Right atrium auricular region (tissue), 2 donors: Measurements from ENCODE around the gene EXOC1L. TPM values are rescaled to one million over a fixed set of nuclear protein-coding genes. Genes with fewer than 3 reads are reported as not detected.

Experiments used
- DNase-seq: peaks from one replicate; pipeline ENCODE4 v3.0.0-alpha.2; 2019; ENCODE audit warnings: low spot score
- H3K27ac ChIP-seq, 2 donors: fragments of 200-600 bp; sonication (generic); 1 replicate in 1 of 2; 2 replicates in 1 of 2; pipeline ENCODE4 v1.5.1; 2016 to 2019
- H3K27me3 ChIP-seq, 2 donors: fragments of 200-600 bp; sonication (generic); one replicate each; pipeline versions ENCODE4 v1.5.1 to v1.6.0; 2017 to 2019
- H3K36me3 ChIP-seq: fragments of 200-600 bp; sonication (generic); one replicate; pipeline ENCODE4 v1.5.1; 2016
- H3K4me1 ChIP-seq, 2 donors: fragments of 200-600 bp; sonication (generic); one replicate each; pipeline versions ENCODE4 v1.5.1 to v1.6.0; 2017 to 2019
- H3K4me3 ChIP-seq, 2 donors: fragments of 200-600 bp; sonication (generic); 1 replicate in 1 of 2; 2 replicates in 1 of 2; pipeline ENCODE4 v1.5.1; 2017 to 2019; ENCODE audit warnings: mild to moderate bottlenecking in 1 of 2, moderate library complexity in 1 of 2
- H3K9me3 ChIP-seq, 2 donors: fragments of 200-600 bp; sonication (generic); one replicate each; pipeline ENCODE4 v1.5.1; 2019
- total RNA-seq, 2 donors: library from RNA; depleted of rRNA; stranded (reverse); fragments of >200 nt; gene quantifications; one replicate each; pipeline ENCODE4 v1.1.0, GENCODE V29; 2016
- TF ChIP-seq, protein P1 (sequence below), 2 donors: fragments of 200-600 bp; sonication (generic); IDR thresholded peaks; one replicate each; pipeline ENCODE4 v1.5.1; 2019; ENCODE audit warnings: antibody characterized with exemption in 2 of 2

Gene EXOC1L
- total RNA-seq, 2 donors from 2014 or later = not detected

DNA sequence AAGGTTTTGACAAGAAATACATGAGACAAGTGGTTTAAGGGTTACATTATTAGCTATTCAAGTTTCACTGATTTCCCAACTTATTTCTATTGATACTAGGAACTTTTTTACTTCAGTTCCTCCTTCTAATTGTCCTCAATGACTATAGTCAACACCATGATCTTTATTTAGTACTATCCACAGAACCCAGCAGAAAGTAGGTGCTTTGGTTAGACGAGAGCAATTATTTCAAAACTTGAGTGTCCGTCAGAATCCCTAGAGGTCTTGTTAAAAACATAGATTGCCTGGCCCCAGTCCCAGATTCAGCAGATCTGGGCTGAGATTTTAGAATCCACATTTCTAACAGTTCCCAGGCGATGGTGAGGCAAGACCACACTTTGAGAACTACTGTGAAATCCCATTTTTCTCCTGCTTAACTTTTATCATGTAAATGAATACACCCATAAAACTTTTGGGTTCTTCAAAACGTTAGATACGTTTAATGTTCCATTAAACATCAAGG is 51.8 kb downstream of the EXOC1L start:
- Histone ChIP-seq H3K4me1 (peaks cover 0 to 10% of the 10 kb centered on the region in 2 donors), H3K36me3 (peaks cover 37% of the 10 kb centered on the region), H3K4me3 (no peak overlapping the region), H3K9me3 (no peaks in the 10 kb centered on the region), H3K27ac (no peak overlapping the region), H3K27me3 (no peaks in the 10 kb centered on the region)
- no peak for DNase-seq
- TF ChIP-seq, protein P1, sequence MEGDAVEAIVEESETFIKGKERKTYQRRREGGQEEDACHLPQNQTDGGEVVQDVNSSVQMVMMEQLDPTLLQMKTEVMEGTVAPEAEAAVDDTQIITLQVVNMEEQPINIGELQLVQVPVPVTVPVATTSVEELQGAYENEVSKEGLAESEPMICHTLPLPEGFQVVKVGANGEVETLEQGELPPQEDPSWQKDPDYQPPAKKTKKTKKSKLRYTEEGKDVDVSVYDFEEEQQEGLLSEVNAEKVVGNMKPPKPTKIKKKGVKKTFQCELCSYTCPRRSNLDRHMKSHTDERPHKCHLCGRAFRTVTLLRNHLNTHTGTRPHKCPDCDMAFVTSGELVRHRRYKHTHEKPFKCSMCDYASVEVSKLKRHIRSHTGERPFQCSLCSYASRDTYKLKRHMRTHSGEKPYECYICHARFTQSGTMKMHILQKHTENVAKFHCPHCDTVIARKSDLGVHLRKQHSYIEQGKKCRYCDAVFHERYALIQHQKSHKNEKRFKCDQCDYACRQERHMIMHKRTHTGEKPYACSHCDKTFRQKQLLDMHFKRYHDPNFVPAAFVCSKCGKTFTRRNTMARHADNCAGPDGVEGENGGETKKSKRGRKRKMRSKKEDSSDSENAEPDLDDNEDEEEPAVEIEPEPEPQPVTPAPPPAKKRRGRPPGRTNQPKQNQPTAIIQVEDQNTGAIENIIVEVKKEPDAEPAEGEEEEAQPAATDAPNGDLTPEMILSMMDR (IDR thresholded peaks at IDR 0.05) = no peak

DNA sequence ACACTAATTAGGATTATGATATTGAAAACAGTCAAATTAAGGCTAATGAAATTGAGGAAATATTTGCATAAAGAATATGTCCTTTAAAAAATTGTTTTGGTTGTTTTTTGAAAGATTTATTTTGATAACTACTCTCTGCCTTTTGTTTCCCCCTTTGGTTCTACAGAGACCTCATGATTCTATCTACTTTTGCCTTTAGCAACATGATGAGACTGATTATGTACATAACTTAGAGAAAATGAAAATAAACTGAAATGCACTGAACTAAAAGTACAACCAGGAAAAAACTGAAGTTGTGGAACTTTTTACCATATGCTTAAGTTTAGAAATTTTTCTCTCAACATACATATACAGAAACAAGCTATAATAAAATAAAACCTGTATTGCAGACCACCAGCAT is 55.2 kb downstream of the EXOC1L start:
- H3K9me3 ChIP-seq = no peaks in the 10 kb centered on the region
- no peak for DNase-seq
- no peaks in the 10 kb centered on the region for H3K27me3 ChIP-seq
- TF ChIP-seq, protein P1 (IDR thresholded peaks at IDR 0.05) = no peak
- no peak overlapping the region for H3K4me3 ChIP-seq
- no peaks in the 10 kb centered on the region for H3K4me1 ChIP-seq
- no peak overlapping the region for H3K27ac ChIP-seq
- H3K36me3 ChIP-seq = peaks cover 42% of the 10 kb centered on the region

DNA sequence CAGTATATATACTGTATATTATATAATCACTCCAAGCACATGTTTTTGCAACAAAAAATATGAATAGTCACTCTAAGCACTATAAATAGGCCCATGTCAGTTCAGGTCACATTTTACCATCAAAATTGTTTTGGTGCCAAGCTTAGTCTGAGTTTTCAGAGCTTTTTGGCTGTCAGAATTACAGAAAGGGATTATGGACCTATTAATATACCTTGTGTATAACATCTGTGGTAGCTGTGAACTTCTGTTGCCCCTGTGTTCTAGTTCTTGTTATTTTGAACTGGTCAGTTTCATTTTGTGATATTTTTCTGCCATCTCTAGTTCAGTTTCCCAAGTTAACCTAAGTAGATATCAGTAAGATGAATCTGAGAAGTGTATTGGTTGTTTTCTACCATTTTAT is 56.8 kb downstream of the EXOC1L start:
- Histone ChIP-seq H3K27ac (no peak overlapping the region), H3K4me3 (no peak overlapping the region), H3K4me1 (no peaks in the 10 kb centered on the region), H3K36me3 (peaks cover 45% of the 10 kb centered on the region), H3K9me3 (no peaks in the 10 kb centered on the region), H3K27me3 (no peaks in the 10 kb centered on the region)
- TF ChIP-seq, protein P1 (IDR thresholded peaks at IDR 0.05) = no peak
- no peak for DNase-seq

DNA sequence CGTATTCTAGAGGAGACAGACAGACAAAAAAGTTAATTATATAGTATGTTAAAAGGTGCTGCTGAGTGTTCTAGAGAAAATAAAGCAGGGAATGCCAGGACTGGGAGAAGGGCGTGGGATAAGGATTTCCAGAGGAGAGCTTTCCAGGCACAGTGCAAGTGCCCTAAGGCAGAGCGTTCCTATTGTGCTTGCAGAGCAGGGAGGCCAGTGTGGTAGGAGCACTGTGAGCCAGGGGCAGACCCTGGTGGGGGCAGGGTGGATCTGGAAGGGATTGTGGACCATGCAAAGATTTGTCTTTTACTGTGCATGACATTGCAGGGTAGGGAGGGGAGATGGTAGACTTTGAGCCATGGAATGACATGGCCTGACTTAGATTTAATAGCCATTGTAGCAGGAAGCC is 59.6 kb downstream of the EXOC1L start:
- no peak for DNase-seq
- H3K4me1 ChIP-seq = no peaks in the 10 kb centered on the region
- H3K9me3 ChIP-seq = no peaks in the 10 kb centered on the region
- no peak overlapping the region for H3K27ac ChIP-seq
- peaks cover 46% of the 10 kb centered on the region for H3K36me3 ChIP-seq
- TF ChIP-seq, protein P1 (IDR thresholded peaks at IDR 0.05) = no peak
- H3K4me3 ChIP-seq = no peak overlapping the region
- no peaks in the 10 kb centered on the region for H3K27me3 ChIP-seq

DNA sequence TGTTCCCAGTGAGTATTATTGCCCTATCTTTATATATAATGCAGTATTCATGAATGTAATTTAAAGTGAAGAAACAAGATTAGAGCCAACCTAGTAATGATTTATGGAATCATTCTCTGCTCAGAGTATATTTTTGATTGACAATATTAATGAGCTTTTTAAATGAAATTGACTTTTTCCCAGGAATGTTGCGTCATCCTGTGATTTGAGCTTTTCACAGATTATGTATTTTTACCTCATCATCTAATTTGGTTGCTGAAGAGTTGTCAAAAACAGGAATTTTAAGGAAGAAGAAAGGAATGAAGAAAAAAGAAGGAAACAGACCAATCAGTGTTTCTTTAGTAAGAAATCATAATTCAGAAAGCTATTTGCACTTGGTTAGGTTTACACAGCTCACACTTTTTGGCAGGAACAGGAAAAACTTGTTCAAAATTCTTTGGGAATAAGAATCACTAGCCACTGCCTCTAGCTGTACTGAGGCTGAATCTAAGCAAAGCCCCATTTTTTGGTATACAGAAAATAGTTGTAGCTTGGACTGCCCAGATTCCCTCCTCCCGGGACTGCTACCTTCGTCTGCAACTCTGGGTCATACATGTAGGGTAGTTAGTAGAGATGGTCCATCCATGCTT is 61.2 kb downstream of the EXOC1L start:
- Histone ChIP-seq H3K36me3 (peaks cover 53% of the 10 kb centered on the region), H3K27me3 (no peaks in the 10 kb centered on the region), H3K4me1 (no peaks in the 10 kb centered on the region), H3K9me3 (no peaks in the 10 kb centered on the region), H3K4me3 (no peak overlapping the region), H3K27ac (no peak overlapping the region)
- no peak for DNase-seq
- TF ChIP-seq, protein P1 (IDR thresholded peaks at IDR 0.05) = no peak
